H1 (cell line): ENCODE results near the gene EXO1. TPM values are rescaled to one million over a fixed set of nuclear protein-coding genes. Genes with fewer than 3 reads are reported as not detected.

Source experiments
- BACH1 ChIP-seq: IDR thresholded peaks from 2 replicates; pipeline ENCODE4 v1.6.1; 2012; ENCODE audit warnings: low read length, improper control_type of control experiment
- CEBPB ChIP-seq: IDR thresholded peaks from 2 replicates; pipeline ENCODE4 v1.6.1; 2012; ENCODE audit warnings: low read depth, low read length
- JUND ChIP-seq: IDR thresholded peaks from 2 replicates; pipeline ENCODE4 v1.6.1; 2011; ENCODE audit warnings: mild to moderate bottlenecking, improper control_type of control experiment, low read length
- MAFK ChIP-seq: IDR thresholded peaks from 2 replicates; pipeline ENCODE4 v1.6.1; 2012; ENCODE audit warnings: low read depth, mild to moderate bottlenecking, improper control_type of control experiment, low read length
- RXRA ChIP-seq: IDR thresholded peaks from 2 replicates; pipeline ENCODE4 v1.6.1; 2011; ENCODE audit warnings: low read depth, mild to moderate bottlenecking, low read length, moderate library complexity; ENCODE audit not compliant: insufficient read depth
- TCF12 ChIP-seq: IDR thresholded peaks from 2 replicates; pipeline ENCODE4 v1.6.1; 2011; ENCODE audit warnings: low read depth, mild to moderate bottlenecking, low read length
- polyA plus RNA-seq, 7 experiments: library from polyadenylated mRNA; depleted of rRNA in 3 of 7; stranded (reverse) in 5 of 7; unstranded in 2 of 7; fragments of >200 nt in 5 of 7; fragments of 200-250 nt in 2 of 7; gene quantifications; 1 replicate in 5 of 7; 2 replicates in 1 of 7; 4 replicates in 1 of 7; pipeline versions ENCODE4 v1.2.1 to v1.2.3, GENCODE V29; 2011 to 2013; ENCODE audit warnings: missing spikeins in 2 of 7, mixed read lengths in 2 of 7
- total RNA-seq: library from RNA; stranded (reverse); fragmentation: NEBNext Ultra II Directional; extraction: Animal tissue kit (Norgen Biotek cat#: 25700); gene quantifications from 2 replicates; pipeline ENCODE4 v1.2.1, GENCODE V29; 2021

Gene EXO1
- total and polyA plus RNA-seq, 2 of the 8 experiments (the other 6 are each of a cell fraction or from before 2014, with no cell fraction given) = 9.2 to 43.0 TPM

- TF ChIP-seq JUND = no peak
- no peak for TF ChIP-seq BACH1
- no peak for TF ChIP-seq CEBPB
- no peak for TF ChIP-seq RXRA
- TF ChIP-seq TCF12 = no peak
- TF ChIP-seq MAFK = no peak
Measured at GRCh38 chr1:241918879-241919278, 70.9 kb downstream of the EXO1 start (continued).
